B cell (primary cell): Measurements from ENCODE around the gene IMMP2L. TPM values are rescaled to one million over a fixed set of nuclear protein-coding genes. Genes with fewer than 3 reads are reported as not detected.

ENCODE experiments used
- ATAC-seq: fragments of 200-7000 bp; cut with Tn5 transposase; one replicate; pipeline ENCODE4 v1.10.0; 2021; ENCODE audit warnings: low read depth, mild to moderate bottlenecking, moderate number of reproducible peaks, moderate library complexity
- CTCF ChIA-PET: fragments of 350-600 bp; sonication (Branson Sonifier 250); formaldehyde crosslinking; loops from one replicate; lab custom pipeline; 2021; ENCODE audit warnings: antibody characterized with exemption, inconsistent platforms; lab: Charles Lee
- POLR2A ChIA-PET: fragments of 350-600 bp; sonication (Branson Sonifier 250); formaldehyde crosslinking; loops from one replicate; lab custom pipeline; 2021; ENCODE audit warnings: antibody characterized with exemption; lab: Charles Lee
- DNase-seq: peaks from one replicate; pipeline ENCODE4 v3.0.0; 2013
- H2AFZ ChIP-seq: 2 replicates; pipeline ENCODE4 v1.6.1; 2012; ENCODE audit warnings: mild to moderate bottlenecking, low read depth, low read length; ENCODE audit not compliant: insufficient read depth, poor library complexity, severe bottlenecking
- H3K27ac ChIP-seq, 2 donors: 1 replicate in 1 of 2; 2 replicates in 1 of 2; pipeline ENCODE4 v1.5.1; 2012 to 2013; ENCODE audit warnings: low read length in 2 of 2, mild to moderate bottlenecking in 2 of 2, moderate library complexity in 1 of 2
- H3K27me3 ChIP-seq, 4 experiments: fragments of 200-600 bp in 1 of 4; sonication (generic) in 1 of 4; replicated peaks in 1 of 4; 1 replicate in 2 of 4; 2 replicates in 2 of 4; pipeline versions ENCODE4 v1.6.1 to v1.7.0; 2013 to 2016; ENCODE audit warnings: low read length in 3 of 4, mild to moderate bottlenecking in 2 of 4, mixed read lengths in 1 of 4, moderate library complexity in 1 of 4; ENCODE audit not compliant: insufficient read depth in 4 of 4, control insufficient read depth in 3 of 4; ENCODE audit errors: control extremely low read depth in 1 of 4
- H3K36me3 ChIP-seq, 2 experiments: replicated peaks in 1 of 2; 1 replicate in 1 of 2; 2 replicates in 1 of 2; pipeline versions ENCODE4 v1.6.1 to v1.7.1; 2013; ENCODE audit warnings: low read length in 1 of 2; ENCODE audit not compliant: insufficient read depth in 2 of 2, control insufficient read depth in 1 of 2; ENCODE audit errors: control extremely low read depth in 1 of 2, extremely low read depth in 1 of 2
- H3K4me1 ChIP-seq, 2 donors: fragments of 200-600 bp in 1 of 2; sonication (generic) in 1 of 2; 1 replicate in 1 of 2; 2 replicates in 1 of 2; pipeline versions ENCODE4 v1.5.1 to v1.6.1; 2013 to 2017; ENCODE audit warnings: low read length in 2 of 2; ENCODE audit not compliant: control insufficient read depth in 2 of 2, insufficient read depth in 2 of 2
- H3K4me2 ChIP-seq: replicated peaks from 2 replicates; pipeline ENCODE3; 2012; ENCODE audit warnings: mild to moderate bottlenecking, low read depth, low read length; ENCODE audit not compliant: poor library complexity, severe bottlenecking
- H3K4me3 ChIP-seq, 5 experiments: fragments of 200-600 bp in 1 of 5; sonication (generic) in 1 of 5; 1 replicate in 3 of 5; 2 replicates in 2 of 5; pipeline versions ENCODE4 v1.5.1 to v1.7.0; 2011 to 2016; ENCODE audit warnings: low read length in 4 of 5, mild to moderate bottlenecking in 4 of 5, low read depth in 2 of 5, control low read depth in 1 of 5, moderate library complexity in 1 of 5; ENCODE audit not compliant: insufficient read depth in 1 of 5; ENCODE audit errors: control extremely low read depth in 1 of 5, extremely low read depth in 1 of 5
- H3K79me2 ChIP-seq: fragments of 200-600 bp; sonication (generic); one replicate; pipeline ENCODE4 v1.6.0; 2016; ENCODE audit warnings: low read length; ENCODE audit not compliant: control insufficient read depth, insufficient read depth
- H3K9ac ChIP-seq: fragments of 200-600 bp; sonication (generic); 2 replicates; pipeline ENCODE4 v1.6.1; 2017; ENCODE audit warnings: mild to moderate bottlenecking, low read length, moderate library complexity
- H3K9me3 ChIP-seq, 3 donors: one replicate each; pipeline versions ENCODE4 v1.6.1 to v1.7.1; 2013; ENCODE audit warnings: low read length in 2 of 3; ENCODE audit not compliant: control insufficient read depth in 2 of 3, insufficient read depth in 1 of 3; ENCODE audit errors: control extremely low read depth in 1 of 3
- H4K20me1 ChIP-seq: 2 replicates; pipeline ENCODE4 v1.6.0; 2012; ENCODE audit warnings: mild to moderate bottlenecking, low read length; ENCODE audit not compliant: insufficient read depth, control insufficient read depth, poor library complexity, severe bottlenecking
- H3K27ac Mint-ChIP-seq: one replicate; pipeline ENCODE4 v1.8.0; 2021; ENCODE audit warnings: mixed read lengths
- H3K27me3 Mint-ChIP-seq: one replicate; pipeline ENCODE4 v1.8.0; 2021; ENCODE audit warnings: mixed read lengths
- H3K4me1 Mint-ChIP-seq: one replicate; pipeline ENCODE4 v1.8.0; 2021; ENCODE audit warnings: mixed read lengths
- H3K4me3 Mint-ChIP-seq: one replicate; pipeline ENCODE4 v1.8.0; 2021; ENCODE audit warnings: mixed read lengths
- H3K9me3 Mint-ChIP-seq: one replicate; pipeline ENCODE4 v1.8.0; 2022; ENCODE audit warnings: mixed read lengths; ENCODE audit not compliant: insufficient read depth
- EZH2 ChIP-seq: IDR thresholded peaks from 2 replicates; pipeline ENCODE4 v1.6.1; 2012; ENCODE audit warnings: borderline replicate concordance, low read depth, mild to moderate bottlenecking, moderate library complexity, low read length; ENCODE audit not compliant: insufficient read depth, poor library complexity, severe bottlenecking
- WGBS: methylation state at CpG from one replicate; pipeline ENCODE4 v1.1.5; 2013; ENCODE audit warnings: missing lambda C conversion rate; ENCODE audit not compliant: insufficient coverage; 5-methylcytosine and 5-hydroxymethylcytosine counted together
- intact Hi-C: fragments of 100-400 bp; cut with micrococcal nuclease; formaldehyde crosslinking; loops from one replicate; pipeline ENCODE4 v1.10.0; 2022
- polyA plus RNA-seq: library from polyadenylated mRNA; depleted of rRNA; stranded (reverse); fragments of >200 nt; gene quantifications from 2 replicates; pipeline ENCODE4 v1.2.3, GENCODE V29; 2012
- total RNA-seq, 2 donors: library from RNA; stranded (reverse); fragments of 120-200 nt in 1 of 2; gene quantifications; 1 replicate in 1 of 2; 2 replicates in 1 of 2; pipeline versions ENCODE4 v1.2.3 to v1.2.4, GENCODE V29; 2013 to 2022
- TF ChIP-seq, protein P1 (sequence below): fragments of 200-600 bp; IDR thresholded peaks from one replicate; pipeline ENCODE4 v1.8.0; 2022; ENCODE audit warnings: antibody characterized with exemption, mild to moderate bottlenecking

Gene IMMP2L
- total and polyA plus RNA-seq, 2 donors (not counting 1 experiment from before 2014, with no cell fraction given), result 3.8 to 34.2 TPM

- Histone ChIP-seq H3K4me2 (no peak overlapping the region), H2AFZ (no peak overlapping the region), H3K4me3 (no peak overlapping the region), H3K4me1 (no peaks in the 10 kb centered on the region), H3K9ac (no peak overlapping the region), H4K20me1 (no peaks in the 10 kb centered on the region), H3K9me3 (peaks cover 0 to 8% (median 0%) of the 10 kb centered on the region in 3 donors), H3K27me3 (no peaks in the 10 kb centered on the region), H3K27ac (no peak overlapping the region), H3K79me2 (no peaks in the 10 kb centered on the region), H3K36me3 (no peaks in the 10 kb centered on the region)
- no peak for TF ChIP-seq EZH2
- H3K4me1 Mint-ChIP-seq, result no peaks in the 10 kb centered on the region
- no peaks in the 10 kb centered on the region for H3K9me3 Mint-ChIP-seq
- no peak for ATAC-seq
- intact Hi-C loops, result no loop called here
- no peak for DNase-seq
- no peaks in the 10 kb centered on the region for H3K27me3 Mint-ChIP-seq
- ChIA-PET POLR2A (no interaction called here), CTCF (no interaction called here)
- H3K4me3 Mint-ChIP-seq, result no peak overlapping the region
- no peak overlapping the region for H3K27ac Mint-ChIP-seq
Measured at GRCh38 chr7:111215550-111215949, 346.7 kb downstream of the IMMP2L start.

DNA sequence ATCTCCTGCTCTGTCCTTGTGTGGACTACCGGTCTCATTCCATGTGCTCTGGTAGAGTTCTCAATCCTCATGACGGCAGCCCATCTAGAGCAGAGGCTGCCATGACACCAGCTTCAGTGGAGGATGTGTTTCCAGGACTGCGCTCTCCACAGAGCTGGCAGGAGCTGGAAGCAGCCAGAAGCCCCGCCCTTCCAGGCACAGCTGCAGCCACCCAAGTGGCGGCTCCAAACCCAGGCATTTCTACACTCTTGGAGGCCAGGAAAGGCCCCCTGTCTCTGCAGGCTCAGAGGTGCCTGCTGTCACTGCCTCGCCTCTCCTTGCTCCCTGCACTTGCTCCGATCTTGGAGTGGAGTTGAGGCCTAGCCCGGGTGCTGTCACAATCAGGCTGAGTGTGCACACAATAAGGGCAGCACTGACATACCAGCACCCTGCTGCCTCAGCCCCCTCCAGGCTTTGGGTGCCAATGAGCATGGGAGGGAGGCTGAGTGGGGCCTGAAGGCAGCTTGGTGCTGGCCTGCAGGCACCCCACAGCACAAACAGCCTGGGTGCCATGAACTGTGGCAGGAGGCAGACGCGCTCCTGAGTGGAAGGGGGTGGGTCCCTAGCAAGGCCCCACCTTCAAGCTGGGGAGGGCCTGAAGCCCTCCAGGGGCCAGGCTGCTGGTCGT lies 349.3 kb downstream of the IMMP2L start:
- H3K27ac Mint-ChIP-seq, result no peak overlapping the region
- ChIA-PET CTCF (no interaction called here), POLR2A (no interaction called here)
- Histone ChIP-seq H3K9me3 (peaks cover 0 to 8% (median 0%) of the 10 kb centered on the region in 3 donors), H3K9ac (no peak overlapping the region), H3K79me2 (no peaks in the 10 kb centered on the region), H3K27me3 (no peaks in the 10 kb centered on the region), H3K36me3 (no peaks in the 10 kb centered on the region), H2AFZ (no peak overlapping the region), H3K4me2 (no peak overlapping the region), H3K4me1 (no peaks in the 10 kb centered on the region), H3K27ac (no peak overlapping the region), H4K20me1 (no peaks in the 10 kb centered on the region), H3K4me3 (no peak overlapping the region)
- WGBS, result 95% methylated on average over 11 of the region's 11 CpGs
- H3K27me3 Mint-ChIP-seq, result no peaks in the 10 kb centered on the region
- no peaks in the 10 kb centered on the region for H3K9me3 Mint-ChIP-seq
- intact Hi-C loops, result no loop called here
- ATAC-seq (no peak), DNase-seq (no peak)
- no peaks in the 10 kb centered on the region for H3K4me1 Mint-ChIP-seq
- no peak overlapping the region for H3K4me3 Mint-ChIP-seq
- TF ChIP-seq, protein P1, sequence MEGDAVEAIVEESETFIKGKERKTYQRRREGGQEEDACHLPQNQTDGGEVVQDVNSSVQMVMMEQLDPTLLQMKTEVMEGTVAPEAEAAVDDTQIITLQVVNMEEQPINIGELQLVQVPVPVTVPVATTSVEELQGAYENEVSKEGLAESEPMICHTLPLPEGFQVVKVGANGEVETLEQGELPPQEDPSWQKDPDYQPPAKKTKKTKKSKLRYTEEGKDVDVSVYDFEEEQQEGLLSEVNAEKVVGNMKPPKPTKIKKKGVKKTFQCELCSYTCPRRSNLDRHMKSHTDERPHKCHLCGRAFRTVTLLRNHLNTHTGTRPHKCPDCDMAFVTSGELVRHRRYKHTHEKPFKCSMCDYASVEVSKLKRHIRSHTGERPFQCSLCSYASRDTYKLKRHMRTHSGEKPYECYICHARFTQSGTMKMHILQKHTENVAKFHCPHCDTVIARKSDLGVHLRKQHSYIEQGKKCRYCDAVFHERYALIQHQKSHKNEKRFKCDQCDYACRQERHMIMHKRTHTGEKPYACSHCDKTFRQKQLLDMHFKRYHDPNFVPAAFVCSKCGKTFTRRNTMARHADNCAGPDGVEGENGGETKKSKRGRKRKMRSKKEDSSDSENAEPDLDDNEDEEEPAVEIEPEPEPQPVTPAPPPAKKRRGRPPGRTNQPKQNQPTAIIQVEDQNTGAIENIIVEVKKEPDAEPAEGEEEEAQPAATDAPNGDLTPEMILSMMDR, result no peak
- TF ChIP-seq EZH2, result no peak
